ENCODE measurements around the gene GLOD5. TPM values are rescaled to one million over a fixed set of nuclear protein-coding genes. Genes with fewer than 3 reads are reported as not detected.

The GLOD5 gene
- total and polyA plus RNA-seq, 9 of the 15 experiments (the other 6 are each of a cell fraction or from before 2014, with no cell fraction given), result 0.27 to 4.4 (median 2.2) TPM

GRCh38 chrX:48782795-48783194 lies 21.2 kb downstream of the GLOD5 start (continued):
- TF ChIP-seq KLF13 (tag; IDR thresholded peaks at IDR 0.05; ENCODE audit: borderline replicate concordance, low read depth), result 0 out of 2 replicates have a peak, but pooled peaks have one; percentile 12
- peak in 1 of 2 experiments; percentile 66; a peak in 2 of 4 replicates for TF ChIP-seq MLLT1 (IDR thresholded peaks at IDR 0.05)
- peak; percentile 37; the same call in 1 of the 2 replicates for TF ChIP-seq ZNF384 (IDR thresholded peaks at IDR 0.05; ENCODE audit: low read depth, low read length)
- peak; percentile 86 for TF ChIP-seq STAT5A (IDR thresholded peaks at IDR 0.05; ENCODE audit: borderline replicate concordance, low read length)
- peak; percentile 98 for TF ChIP-seq VEZF1 (CRISPR knock-in tag; IDR thresholded peaks at IDR 0.05)
- peak; percentile 98 for TF ChIP-seq RNF2 (IDR thresholded peaks at IDR 0.05)
- TF ChIP-seq RBBP5 (IDR thresholded peaks at IDR 0.05; ENCODE audit: borderline replicate concordance, insufficient read depth, low read length, poor library complexity, severe bottlenecking), result peak; percentile 18
- TF ChIP-seq MECOM (CRISPR knock-in tag; IDR thresholded peaks at IDR 0.05), result no peak
- TF ChIP-seq ZNF253 (CRISPR knock-in tag; conservative IDR thresholded peaks at IDR 0.05), result no peak
- no peak for TF ChIP-seq ZNF212 (CRISPR knock-in tag; IDR thresholded peaks at IDR 0.05)
- TF ChIP-seq, protein P1, sequence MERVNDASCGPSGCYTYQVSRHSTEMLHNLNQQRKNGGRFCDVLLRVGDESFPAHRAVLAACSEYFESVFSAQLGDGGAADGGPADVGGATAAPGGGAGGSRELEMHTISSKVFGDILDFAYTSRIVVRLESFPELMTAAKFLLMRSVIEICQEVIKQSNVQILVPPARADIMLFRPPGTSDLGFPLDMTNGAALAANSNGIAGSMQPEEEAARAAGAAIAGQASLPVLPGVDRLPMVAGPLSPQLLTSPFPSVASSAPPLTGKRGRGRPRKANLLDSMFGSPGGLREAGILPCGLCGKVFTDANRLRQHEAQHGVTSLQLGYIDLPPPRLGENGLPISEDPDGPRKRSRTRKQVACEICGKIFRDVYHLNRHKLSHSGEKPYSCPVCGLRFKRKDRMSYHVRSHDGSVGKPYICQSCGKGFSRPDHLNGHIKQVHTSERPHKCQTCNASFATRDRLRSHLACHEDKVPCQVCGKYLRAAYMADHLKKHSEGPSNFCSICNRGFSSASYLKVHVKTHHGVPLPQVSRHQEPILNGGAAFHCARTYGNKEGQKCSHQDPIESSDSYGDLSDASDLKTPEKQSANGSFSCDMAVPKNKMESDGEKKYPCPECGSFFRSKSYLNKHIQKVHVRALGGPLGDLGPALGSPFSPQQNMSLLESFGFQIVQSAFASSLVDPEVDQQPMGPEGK (CRISPR knock-in tag; IDR thresholded peaks at IDR 0.05; ENCODE audit: borderline replicate concordance), result no peak
- TF ChIP-seq GATA2 (CRISPR knock-in tag; IDR thresholded peaks at IDR 0.05), result peak; percentile 95
- peak; percentile 100 for TF ChIP-seq ZFP36 (IDR thresholded peaks at IDR 0.05; ENCODE audit: low read depth, low read length, partially characterized antibody)
- TF ChIP-seq DPF2 (IDR thresholded peaks at IDR 0.05), result peak; percentile 96
- TF ChIP-seq KHSRP (IDR thresholded peaks at IDR 0.05), result peak; percentile 63; the same call in 1 of the 2 replicates
- no peak for TF ChIP-seq ILF3 (IDR thresholded peaks at IDR 0.05; ENCODE audit: borderline replicate concordance)
- peak; percentile 98 for TF ChIP-seq ZNF121 (CRISPR knock-in tag; conservative IDR thresholded peaks at IDR 0.05)
- peak; percentile 95 for TF ChIP-seq ZBED1 (IDR thresholded peaks at IDR 0.05)
- TF ChIP-seq ZNF23 (CRISPR knock-in tag; IDR thresholded peaks at IDR 0.05), result no peak
- no peak for TF ChIP-seq MIER1 (IDR thresholded peaks at IDR 0.05; ENCODE audit: low read depth)
- TF ChIP-seq KAT7 (CRISPR knock-in tag; IDR thresholded peaks at IDR 0.05; ENCODE audit: borderline replicate concordance), result no peak
- TF ChIP-seq MYC (IDR thresholded peaks at IDR 0.05; ENCODE audit: low read depth, low read length), result peak; percentile 74
- no peak for TF ChIP-seq MYC (CRISPR knock-in tag; IDR thresholded peaks at IDR 0.05; ENCODE audit: borderline replicate concordance, low read depth)
- TF ChIP-seq PML (IDR thresholded peaks at IDR 0.05; ENCODE audit: low read length), result peak; percentile 92
- peak; percentile 74; the same call in 1 of the 2 replicates for TF ChIP-seq CTBP1 (IDR thresholded peaks at IDR 0.05; ENCODE audit: borderline replicate concordance)
- TF ChIP-seq ZNF589 (CRISPR knock-in tag; IDR thresholded peaks at IDR 0.05; ENCODE audit: low read depth), result peak; percentile 75; the same call in 1 of the 2 replicates
- TF ChIP-seq PCBP1 (IDR thresholded peaks at IDR 0.05; ENCODE audit: low read depth, low read length, poor library complexity, severe bottlenecking), result peak; percentile 60
